ENCODE results near the gene PRRC2A. TPM values are rescaled to one million over a fixed set of nuclear protein-coding genes. Genes with fewer than 3 reads are reported as not detected.

Gene PRRC2A
- total RNA-seq, 1 donor from 2014 or later = 81.2 TPM

DNA sequence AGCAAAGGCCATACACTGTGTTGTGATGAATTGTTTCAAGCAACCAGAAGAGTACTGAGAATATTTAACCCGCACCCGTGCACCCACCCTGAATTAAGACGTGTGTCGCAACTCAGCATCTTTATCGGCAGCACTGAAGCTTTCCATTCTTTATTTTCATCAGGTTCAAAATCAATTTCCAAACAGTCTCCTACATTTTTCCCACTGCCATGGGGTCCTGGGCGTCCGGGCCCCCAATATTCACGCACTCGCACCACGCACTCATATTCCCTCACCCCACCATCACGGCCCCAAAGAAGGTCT, 40.1 kb upstream of the PRRC2A start:
- H3K4me3 ChIP-seq (ENCODE audit: low read depth, low read length) = peak overlapping the region; percentile 98
- no peak for DNase-seq (ENCODE audit: low read depth)
- TF ChIP-seq, protein P1, sequence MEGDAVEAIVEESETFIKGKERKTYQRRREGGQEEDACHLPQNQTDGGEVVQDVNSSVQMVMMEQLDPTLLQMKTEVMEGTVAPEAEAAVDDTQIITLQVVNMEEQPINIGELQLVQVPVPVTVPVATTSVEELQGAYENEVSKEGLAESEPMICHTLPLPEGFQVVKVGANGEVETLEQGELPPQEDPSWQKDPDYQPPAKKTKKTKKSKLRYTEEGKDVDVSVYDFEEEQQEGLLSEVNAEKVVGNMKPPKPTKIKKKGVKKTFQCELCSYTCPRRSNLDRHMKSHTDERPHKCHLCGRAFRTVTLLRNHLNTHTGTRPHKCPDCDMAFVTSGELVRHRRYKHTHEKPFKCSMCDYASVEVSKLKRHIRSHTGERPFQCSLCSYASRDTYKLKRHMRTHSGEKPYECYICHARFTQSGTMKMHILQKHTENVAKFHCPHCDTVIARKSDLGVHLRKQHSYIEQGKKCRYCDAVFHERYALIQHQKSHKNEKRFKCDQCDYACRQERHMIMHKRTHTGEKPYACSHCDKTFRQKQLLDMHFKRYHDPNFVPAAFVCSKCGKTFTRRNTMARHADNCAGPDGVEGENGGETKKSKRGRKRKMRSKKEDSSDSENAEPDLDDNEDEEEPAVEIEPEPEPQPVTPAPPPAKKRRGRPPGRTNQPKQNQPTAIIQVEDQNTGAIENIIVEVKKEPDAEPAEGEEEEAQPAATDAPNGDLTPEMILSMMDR (conservative IDR thresholded peaks at IDR 0.05; ENCODE audit: low read depth, low read length) = no peak

DNA sequence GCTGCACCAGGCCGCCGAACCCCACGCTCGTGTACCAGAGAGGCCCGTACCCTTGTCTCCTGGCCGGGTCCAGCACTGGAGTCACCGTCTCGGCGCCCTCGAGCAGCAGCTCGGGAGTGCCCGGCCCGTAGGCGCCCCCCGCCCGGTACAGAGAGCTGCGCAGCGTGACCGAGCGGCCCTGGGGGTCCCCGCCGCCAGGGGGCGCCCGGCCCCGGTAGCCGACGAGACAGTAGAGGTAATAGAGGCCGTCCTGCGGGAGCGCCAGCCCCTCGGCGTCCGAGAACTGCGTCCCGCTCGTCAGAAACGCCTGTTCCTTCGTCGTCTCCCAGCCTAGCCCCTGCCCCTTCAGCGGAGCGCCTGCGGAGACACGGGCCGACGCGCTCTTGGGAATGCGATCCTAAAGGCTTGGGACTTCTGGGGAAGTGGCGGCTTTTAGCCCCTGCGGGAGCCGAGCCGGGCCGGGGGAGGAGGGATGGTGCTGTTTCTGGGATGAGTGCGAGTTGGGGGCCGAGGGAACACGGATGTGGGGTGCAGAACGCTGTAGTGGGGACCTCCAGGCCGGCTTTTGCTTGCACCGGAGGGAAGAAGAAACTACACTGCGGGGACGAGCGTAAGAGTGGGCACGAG, 39.6 kb upstream of the PRRC2A start:
- TF ChIP-seq, protein P1 (conservative IDR thresholded peaks at IDR 0.05; ENCODE audit: low read depth, low read length) = peak; percentile 79
- peak overlapping the region; percentile 98 for H3K4me3 ChIP-seq (ENCODE audit: low read depth, low read length)
- no peak for DNase-seq (ENCODE audit: low read depth)

DNA sequence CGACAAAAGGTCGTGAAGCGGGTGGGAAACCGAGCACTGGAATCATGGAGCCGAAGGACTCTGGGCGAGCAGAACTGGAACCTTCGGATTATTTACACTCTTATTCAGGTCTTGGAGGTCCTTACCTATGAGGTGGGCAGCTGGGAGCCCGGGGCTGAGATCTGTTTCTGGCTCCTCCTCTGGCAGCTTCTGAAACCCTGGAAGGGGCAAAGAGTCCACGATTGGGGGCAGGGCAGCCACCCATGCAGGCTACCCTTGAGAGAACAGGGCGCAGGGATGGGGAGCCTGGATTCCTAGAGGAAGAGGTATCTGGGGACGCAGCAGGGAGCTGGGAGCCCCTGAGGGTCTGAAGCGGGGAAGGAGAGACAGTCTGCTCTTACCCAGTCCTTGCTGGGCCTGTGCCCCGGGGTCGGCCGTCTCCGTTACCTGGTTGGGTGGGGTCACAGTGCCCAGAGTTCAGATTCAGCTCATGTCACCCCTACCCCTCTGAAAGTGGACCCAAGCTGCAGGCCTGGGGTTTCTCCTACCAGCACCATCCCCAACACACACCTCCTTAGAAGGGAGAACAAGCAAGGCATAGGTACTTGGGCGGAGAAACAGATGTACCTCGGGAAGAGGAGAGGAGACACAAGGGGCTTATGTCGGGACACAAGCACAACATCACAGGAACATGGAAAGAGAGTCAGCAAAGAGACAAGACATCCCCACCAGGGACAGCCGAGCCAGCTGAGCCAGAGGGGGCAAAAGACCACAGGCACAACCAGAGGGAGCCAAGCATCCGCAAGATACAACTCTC, 38.9 kb upstream of the PRRC2A start:
- peak overlapping the region; percentile 98 for H3K4me3 ChIP-seq (ENCODE audit: low read depth, low read length)
- TF ChIP-seq, protein P1 (conservative IDR thresholded peaks at IDR 0.05; ENCODE audit: low read depth, low read length) = no peak
- no peak for DNase-seq (ENCODE audit: low read depth)

DNA sequence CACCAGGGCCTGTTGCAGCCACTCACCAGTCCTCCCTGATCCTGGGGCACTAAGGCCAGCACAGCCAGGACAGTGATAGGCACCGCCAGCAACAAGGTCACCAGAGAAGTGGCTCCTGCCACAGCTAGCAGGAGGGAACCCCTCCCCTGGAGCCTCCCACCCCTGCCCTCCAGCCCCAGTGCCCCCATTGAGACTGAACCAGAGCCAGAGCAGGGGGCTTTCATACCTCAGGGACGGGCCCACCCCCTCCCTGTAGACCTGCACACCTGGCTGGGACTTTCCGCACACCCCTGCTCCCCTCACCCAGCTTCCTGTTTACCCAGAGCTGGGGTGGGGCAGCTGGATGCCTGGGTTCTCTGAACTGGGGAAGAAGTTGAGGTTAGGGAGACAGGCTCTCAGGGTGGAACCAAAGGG, 38.3 kb upstream of the PRRC2A start, which contains the start of gene LTB:
LTB (minus strand) TSS at position 195 of the 414 bp plus-strand sequence; CDS start at position 188, 7 bp downstream.
- DNase-seq (ENCODE audit: low read depth) = no peak
- TF ChIP-seq, protein P1 (conservative IDR thresholded peaks at IDR 0.05; ENCODE audit: low read depth, low read length) = no peak
- H3K4me3 ChIP-seq (ENCODE audit: low read depth, low read length) = peak within 1 kb of the TSS; percentile 98

DNA sequence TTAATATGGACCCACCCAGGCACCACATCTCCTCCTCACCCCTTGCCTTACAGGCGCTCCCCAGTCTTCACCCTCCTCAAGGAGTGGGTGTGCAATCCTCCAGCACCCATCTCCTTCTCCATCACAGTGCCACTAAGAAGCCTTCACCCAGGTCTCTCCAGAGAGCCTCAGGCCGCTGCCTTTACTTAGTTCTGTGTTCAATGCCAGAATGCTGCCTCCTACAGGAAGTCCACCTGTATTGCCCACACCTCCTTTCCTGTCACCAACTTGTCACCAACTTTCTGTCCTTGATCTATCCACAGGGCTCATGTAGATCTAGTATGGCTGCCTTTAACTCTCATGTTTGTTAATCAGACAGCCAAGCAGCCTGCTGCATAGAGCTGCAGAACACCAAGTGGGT, 35.0 kb upstream of the PRRC2A start:
- no peak overlapping the region for H3K4me3 ChIP-seq (ENCODE audit: low read depth, low read length)
- TF ChIP-seq, protein P1 (conservative IDR thresholded peaks at IDR 0.05; ENCODE audit: low read depth, low read length) = peak; percentile 67
- no peak for DNase-seq (ENCODE audit: low read depth)

DNA sequence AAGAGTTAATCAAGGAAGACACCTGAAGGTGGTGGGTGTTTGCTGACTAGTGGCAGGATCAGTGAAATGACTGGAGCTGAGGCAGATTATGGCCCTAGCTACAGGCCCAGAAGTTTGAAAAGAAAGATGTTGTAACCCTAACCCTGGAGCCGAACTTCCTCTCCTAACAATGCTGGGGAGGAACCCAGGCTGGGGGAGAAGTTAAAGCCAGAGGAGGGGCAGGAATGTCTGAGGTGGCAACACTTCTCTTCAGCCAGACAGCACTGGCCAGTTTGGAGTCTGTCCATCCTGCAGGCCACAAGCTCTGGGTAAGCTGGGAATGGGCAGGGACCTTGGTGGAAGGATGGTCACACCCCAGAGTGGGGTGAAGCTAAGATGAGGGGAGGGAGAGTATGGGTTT, 34.5 kb upstream of the PRRC2A start, which contains the start of gene LST1:
LST1 (plus strand) TSS at position 270 of the 400 bp plus-strand sequence. CDS start 1,023 bp downstream, outside the sequence.
- H3K4me3 ChIP-seq (ENCODE audit: low read depth, low read length) = no peak within 1 kb of the TSS
- no peak for DNase-seq (ENCODE audit: low read depth)
- TF ChIP-seq, protein P1 (conservative IDR thresholded peaks at IDR 0.05; ENCODE audit: low read depth, low read length) = no peak
